GM19035 (cell line): Measurements from ENCODE around the gene RTEL1.
A peak's percentile ranks its signal among the peaks of the same experiment; 100 is the strongest.
"Not testable (repeated sequence)": the region's sequence is repeated elsewhere in the genome, so short reads cannot be mapped to it uniquely, and the experiment has no call there.

ENCODE experiments used
- ATAC-seq: cut with Tn5 transposase; IDR thresholded peaks from one replicate; pipeline ENCODE4 v1.9.1; 2021; ENCODE audit not compliant: unreplicated experiment

The RTEL1 gene, protein sequence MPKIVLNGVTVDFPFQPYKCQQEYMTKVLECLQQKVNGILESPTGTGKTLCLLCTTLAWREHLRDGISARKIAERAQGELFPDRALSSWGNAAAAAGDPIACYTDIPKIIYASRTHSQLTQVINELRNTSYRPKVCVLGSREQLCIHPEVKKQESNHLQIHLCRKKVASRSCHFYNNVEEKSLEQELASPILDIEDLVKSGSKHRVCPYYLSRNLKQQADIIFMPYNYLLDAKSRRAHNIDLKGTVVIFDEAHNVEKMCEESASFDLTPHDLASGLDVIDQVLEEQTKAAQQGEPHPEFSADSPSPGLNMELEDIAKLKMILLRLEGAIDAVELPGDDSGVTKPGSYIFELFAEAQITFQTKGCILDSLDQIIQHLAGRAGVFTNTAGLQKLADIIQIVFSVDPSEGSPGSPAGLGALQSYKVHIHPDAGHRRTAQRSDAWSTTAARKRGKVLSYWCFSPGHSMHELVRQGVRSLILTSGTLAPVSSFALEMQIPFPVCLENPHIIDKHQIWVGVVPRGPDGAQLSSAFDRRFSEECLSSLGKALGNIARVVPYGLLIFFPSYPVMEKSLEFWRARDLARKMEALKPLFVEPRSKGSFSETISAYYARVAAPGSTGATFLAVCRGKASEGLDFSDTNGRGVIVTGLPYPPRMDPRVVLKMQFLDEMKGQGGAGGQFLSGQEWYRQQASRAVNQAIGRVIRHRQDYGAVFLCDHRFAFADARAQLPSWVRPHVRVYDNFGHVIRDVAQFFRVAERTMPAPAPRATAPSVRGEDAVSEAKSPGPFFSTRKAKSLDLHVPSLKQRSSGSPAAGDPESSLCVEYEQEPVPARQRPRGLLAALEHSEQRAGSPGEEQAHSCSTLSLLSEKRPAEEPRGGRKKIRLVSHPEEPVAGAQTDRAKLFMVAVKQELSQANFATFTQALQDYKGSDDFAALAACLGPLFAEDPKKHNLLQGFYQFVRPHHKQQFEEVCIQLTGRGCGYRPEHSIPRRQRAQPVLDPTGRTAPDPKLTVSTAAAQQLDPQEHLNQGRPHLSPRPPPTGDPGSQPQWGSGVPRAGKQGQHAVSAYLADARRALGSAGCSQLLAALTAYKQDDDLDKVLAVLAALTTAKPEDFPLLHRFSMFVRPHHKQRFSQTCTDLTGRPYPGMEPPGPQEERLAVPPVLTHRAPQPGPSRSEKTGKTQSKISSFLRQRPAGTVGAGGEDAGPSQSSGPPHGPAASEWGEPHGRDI (N-terminal part only)

DNA sequence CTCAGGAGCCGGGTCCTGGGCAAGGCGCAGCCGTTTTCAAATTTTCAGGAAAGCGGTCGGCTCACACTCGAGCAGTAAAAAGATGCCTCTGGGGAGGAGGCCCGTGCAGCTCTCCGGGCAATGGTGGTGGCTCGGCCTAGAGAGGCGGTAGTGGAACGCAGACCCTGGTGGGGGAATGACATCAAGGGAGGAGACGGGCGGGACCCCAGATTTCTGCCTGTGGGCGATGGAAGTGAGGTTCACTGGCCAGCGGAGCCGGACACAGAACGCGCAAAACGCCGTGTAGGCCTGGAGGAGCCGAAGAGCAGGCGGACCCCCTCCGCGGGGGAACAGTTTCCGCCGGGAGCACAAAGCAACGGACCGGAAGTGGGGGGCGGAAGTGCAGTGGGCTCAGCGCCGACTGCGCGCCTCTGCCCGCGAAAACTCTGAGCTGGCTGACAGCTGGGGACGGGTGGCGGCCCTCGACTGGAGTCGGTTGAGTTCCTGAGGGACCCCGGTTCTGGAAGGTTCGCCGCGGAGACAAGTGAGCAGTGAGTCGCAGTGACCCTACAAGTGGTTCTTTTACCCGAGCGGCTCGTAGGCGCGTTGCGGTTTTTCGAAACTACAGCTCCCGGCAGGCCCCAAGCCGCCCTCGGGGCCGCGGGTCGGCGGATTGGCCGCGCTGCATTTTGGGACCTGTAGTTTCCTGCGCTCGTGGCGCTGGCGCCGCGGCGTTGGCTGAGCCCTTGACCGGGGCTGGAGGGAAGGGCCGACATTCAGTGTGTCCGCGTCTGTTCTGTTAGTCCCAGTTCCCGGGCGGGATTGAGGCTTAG lies at the start of gene RTEL1:
TSS of gene RTEL1 (plus strand) at position 376 of the 812 bp plus-strand sequence. CDS start 1,091 bp downstream, outside the sequence.
- peak; percentile 88 for ATAC-seq

DNA sequence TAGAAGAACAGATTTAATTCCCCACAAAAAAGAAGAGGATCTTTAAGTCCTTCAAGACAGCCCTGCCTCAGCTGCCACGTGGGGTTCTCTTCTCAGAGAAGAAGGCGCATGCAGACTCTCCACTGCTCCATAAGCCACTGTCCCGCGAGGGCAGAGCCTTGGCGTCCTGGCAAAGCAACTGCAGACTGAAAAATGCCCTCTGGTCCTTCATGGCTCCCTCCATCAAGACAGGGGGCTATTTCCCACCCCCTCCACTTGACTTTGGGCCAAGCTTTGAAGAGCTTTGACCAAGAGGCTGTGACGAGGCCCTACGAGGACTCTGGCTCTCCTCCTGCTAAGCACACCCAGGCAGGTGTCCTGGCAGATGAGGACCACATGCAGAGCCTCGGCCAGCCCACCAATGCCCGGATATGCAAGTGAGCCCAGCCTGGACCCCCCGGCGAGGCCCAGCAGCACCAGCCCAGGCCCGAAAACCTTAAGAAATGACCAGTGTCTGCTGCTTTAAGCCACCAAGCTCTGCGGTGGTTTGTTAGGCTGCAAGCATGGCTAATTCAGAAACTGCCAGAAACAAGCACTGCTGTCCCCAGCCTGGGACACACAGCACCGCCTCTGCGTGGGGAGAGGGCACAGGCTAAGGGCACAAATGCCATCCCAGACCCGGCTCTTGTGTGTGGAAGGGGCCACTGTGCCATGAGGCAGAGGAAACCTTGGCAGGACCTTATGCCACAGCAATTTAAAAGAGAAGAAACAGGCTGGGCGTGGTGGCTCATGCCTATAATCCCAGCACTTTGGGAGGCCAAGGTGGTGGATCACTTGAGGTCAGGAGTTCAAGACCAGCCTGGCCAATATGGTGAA lies 47.3 kb upstream of the RTEL1 start:
- ATAC-seq = no peak

DNA sequence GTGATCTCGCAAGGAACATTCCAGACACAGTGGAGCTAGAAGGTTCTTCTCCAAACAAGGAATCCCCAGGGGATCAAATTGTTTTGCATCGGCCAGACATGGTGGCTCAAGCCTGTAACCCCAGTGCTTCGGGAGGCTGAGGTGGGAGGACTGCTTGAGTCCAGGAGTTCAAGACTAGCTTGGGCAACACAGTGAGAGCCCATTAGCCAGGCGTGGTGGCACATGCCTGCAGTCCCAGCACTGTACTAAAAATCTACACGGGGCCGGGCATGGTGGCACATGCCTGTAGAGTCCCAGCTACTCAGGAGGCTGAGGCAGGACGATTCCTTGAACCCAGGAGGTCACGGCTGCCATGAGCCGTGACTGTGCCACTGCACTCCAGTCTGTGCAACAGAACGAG lies 46.5 kb upstream of the RTEL1 start:
- ATAC-seq = no peak

DNA sequence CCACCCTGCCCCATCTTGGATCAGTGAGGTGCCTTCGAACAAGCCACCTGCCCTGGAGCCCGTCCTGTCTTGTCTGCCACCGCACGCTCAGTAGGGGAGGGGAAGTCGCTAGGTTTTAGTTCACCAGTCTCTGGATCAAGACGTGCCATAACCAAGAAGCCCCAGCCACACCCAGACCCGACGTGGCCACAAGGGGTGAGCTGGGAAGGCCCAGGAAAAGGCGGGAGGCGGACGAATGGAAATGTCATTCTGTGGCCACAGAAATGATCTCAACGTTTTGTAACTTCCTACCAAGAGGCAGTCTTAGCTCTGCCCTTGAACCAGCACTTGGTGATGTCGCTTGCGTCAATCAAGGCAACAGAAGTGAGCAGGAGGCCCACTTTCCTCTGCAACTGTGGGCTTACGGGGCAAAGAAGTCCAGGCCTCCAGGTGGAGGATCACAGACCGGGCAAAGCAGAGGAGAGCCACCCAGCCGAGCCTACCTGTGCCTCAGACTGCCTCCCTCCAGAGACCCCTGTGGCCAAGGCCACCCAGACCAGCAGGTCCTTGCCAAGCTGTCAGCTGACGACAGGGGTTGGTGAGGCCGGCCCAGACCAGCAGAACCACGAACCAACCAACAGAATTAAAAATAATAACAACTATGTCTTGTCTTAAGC lies 45.7 kb upstream of the RTEL1 start:
- no peak for ATAC-seq

DNA sequence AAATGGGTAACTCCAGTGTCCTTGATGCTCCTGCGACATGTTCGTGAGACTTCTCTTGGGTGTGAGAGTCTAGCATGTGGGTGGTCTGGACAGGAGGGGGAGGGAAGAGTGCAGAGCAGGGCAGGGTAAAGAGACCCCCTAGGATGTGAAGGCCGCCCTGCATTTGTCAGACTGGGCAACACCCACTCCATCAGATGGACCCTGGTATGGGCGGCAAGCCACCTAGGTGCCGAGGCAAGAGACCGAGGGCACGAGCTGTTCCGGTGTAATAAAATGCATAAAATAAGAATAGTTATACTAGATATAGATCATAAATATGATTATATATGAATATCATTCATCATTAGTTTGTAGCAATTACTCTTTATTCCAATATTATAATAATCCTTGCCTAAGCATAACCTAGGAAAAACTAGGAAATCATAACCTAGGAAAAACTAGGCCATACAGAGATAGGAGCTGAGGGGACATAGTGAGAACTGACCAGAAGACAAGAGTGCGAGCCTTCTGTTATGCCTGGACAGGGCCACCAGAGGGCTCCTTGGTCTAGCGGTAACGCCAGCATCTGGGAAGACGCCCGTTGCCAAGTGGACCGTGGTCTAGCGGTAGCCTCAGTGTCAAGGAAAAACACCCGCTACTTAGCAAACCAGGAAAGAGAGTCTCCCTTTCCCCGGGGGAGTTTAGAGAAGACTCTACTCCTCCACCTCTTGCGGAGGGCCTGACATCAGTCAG lies 44.1 kb upstream of the RTEL1 start:
- not testable (repeated sequence) for ATAC-seq

DNA sequence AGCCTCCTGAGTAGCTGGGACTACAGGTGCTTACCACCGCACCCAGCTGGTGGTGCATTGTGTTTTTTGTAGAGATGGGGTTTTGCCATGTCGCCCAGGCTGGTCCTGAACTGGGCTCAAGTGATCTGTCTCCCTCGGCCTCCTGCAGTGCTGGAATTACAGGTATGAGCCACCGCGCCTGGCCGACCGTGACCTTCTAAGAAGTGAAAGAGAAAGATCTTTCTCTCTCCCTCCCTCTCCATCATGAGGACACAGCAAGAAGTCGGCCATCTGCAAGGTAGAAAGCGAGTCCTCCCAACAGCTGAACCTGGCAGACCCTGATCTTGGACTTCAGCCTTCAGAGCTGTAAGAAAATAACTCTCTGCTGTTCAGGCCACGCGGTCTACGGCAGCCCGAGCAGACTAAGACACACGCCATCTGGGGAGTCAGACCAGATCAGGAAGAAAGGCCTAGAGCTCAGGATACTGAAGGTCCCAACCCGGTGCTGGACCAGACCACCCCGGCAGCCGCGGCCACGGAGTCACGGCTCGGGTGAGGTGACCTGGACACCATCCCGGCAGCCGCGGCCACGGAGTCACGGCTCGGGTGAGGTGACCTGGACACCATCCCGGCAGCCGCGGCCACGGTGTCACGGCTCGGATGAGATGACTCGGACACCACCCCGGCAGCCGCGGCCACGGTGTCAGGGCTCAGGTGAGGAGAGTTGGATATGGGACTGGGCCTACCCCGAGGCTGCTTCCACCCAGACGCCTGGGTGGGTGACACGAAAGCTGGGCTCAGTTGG lies 40.8 kb upstream of the RTEL1 start:
- no peak for ATAC-seq

DNA sequence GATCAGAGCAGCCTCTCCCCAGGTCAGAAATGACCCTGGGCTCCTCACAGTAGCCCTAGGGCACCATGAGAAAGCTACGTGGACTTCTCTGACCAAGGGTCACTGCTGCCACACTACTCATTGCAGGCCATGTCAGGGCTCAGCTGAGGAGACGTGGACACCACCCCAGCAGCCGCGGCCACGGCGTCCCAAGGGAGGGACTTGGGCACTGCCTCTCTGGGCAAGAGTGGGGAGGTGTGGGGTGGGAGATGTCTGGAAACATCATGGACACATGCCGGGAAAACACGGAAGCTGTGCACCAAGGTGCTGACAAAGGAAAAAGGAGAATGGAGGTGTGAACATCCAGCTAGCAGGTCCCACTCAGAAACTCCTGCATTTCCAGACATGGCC lies 40.2 kb upstream of the RTEL1 start:
- ATAC-seq = no peak

DNA sequence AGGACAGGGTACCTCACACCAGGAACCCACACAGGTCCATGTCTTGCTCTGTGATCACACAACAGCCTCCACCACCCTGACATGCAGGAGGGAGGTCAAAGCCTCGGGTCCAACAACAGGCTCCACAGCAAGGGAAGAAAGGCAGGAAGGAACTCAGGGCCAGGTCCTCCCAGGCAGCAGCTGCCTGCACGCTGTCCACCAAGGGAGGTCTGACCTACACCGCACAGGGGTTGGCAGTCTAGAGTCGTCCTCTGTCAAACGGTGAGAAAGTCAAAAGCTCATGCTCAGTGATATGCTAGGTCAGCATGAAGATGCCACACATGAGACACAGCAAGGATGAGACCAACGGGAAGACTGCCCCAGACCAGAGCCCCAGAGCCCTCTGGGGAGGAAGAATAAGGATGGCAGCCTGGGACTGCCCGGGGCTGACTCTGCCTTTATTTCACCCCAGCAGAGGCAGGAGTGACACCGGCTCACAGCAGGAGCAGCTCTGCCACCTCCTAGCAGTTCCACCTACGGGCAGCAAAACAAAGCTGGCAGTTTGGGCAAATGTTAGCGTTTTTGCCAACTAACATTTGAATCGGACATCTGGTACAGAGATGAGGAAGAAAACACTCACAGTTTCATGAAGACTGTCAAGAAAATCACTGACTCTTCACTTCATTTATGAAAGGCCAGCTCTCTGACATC lies 39.7 kb upstream of the RTEL1 start:
- ATAC-seq = no peak

DNA sequence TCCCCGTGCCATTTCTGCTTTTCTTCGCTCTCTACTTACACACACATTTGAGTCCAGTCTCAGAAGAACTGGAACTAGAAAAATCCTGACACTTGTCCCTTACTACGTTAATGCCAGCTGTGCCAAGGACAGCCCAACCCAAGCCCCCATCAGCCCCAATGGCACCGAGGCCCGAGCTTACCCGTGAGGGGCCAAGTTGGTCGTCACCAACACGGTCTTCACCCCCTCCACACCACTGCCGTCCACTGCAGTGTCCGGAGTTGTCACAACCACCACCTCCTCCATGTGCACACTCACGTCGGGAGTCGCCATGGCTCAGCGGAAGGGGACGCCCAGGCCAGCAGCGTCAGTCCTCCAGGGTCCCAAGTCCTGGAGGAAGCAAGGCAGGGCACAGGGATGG lies 39.0 kb upstream of the RTEL1 start:
- no peak for ATAC-seq

DNA sequence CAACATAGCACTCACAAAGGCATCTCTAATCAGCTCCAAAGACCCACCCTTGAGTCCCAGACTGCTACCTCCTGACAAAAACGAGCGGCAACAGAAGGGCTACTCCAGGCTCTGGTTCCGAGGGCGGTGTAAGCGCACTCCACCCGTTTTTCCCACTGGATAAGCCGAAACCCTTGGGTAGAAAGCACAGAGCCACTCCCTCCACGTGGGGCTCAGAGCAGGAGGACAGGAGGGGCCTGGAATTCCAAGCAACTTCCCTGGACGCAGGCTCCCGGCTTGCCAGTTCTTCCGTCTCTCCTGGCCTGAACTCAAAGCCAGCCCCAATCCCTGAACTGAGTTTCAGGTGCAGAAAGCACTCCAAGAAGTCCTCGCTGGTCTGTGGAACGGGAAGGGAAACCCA lies 38.6 kb upstream of the RTEL1 start:
- no peak for ATAC-seq

DNA sequence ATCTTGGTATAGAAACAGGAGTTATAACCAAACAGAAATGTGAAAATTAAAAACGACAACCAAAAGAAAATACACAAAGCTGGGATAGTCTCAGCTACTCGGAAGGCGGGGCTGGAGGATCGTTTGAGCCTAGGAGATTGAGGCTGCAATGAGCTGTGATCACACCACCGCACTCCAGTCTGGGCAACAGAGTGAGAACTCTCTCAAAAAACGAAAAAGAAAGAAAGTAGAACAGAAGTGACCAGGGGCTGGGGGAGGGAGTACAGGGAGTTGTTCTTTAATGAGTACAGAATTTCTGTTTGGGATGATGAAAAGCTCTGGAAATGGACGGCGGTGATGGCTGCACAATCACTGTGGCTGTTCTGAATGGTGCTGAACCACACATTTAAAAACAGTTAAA lies 37.1 kb upstream of the RTEL1 start:
- no peak for ATAC-seq

DNA sequence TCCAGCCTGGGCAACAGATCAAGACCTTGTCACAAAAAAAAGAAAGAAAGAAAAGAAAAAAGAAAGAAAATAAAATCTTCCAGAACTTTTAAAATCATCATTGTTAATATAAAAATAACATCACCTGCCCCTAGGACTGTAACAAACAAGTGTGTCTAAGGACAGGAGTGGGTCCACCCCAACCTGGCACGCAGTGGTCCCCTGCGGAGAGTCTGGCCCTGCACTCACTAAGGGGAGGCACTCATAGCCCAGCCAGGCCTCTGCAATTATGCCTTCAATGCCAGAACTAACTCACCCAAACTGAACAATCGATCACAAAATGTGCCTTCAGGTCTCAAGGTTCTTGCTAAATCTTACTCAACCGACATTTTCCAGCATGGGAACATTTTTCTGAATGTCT lies 36.0 kb upstream of the RTEL1 start:
- no peak for ATAC-seq

DNA sequence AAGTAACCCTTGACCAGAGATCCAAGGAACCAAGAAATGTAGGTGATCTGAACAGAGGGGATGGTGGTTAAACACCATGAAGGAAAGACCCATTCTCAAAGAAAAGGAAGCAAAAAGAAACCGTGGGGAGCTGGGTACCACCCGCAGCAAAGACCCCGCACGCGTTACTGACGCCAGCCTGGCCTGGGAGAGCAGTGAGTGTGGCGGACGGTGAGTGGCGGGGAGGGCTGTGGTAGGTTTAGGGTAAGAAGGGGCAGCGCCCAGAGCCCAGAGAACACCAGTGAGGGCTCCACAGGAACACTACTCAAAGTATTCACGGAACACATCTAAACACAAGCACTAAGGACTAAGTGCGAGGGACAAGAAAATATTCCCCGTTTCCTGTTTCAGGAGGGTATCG lies 35.4 kb upstream of the RTEL1 start:
- ATAC-seq = no peak

DNA sequence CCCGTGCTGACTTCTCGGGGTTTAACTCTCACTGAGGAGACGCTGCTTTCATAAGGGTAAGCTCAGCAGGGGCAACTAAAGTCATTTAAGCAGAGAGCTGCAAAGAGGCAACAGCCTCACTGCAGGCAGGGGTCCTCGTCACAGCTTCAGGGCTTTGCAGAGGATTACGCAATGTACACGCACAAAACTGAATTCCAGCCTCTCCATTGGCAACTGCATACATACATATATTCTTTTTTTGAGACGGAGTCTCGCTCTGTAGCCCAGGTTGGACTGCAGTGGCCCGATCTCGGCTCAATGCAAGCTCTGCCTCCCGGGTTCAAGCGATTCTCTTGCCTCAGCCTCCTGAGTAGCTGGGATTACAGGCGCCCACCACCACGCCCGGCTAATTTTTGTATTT lies 33.6 kb upstream of the RTEL1 start:
- ATAC-seq = no peak

DNA sequence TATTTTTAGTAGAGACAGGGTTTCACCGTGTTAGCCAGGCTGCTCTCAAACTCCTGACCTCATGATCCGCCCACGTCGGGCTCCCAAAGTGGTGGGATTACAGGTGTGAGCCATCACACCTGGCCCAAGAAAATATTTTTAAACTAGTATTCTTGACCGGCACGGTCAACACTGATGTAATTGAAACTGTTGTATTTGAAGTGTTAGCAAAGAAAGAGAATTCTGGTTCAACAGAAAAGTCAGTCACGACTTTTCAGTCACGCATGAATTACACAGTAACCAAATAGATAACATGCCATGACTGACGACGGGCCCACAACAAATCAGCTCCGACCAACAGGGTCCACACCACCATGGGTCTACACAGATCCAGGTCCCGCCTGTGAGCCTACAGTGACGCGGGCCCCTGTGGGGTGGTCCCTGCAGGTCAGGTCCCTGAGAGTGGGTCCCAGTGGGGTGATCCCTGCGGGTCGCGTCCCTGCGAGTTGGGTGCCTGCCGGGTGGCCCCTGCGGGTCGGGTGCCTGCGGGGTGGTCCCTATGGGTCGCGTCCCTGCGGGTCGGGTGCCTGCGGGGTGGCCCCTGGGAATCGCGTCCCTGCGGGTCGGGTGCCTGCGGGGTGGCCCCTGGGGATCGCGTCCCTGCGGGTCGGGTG lies 32.2 kb upstream of the RTEL1 start:
- ATAC-seq = no peak

DNA sequence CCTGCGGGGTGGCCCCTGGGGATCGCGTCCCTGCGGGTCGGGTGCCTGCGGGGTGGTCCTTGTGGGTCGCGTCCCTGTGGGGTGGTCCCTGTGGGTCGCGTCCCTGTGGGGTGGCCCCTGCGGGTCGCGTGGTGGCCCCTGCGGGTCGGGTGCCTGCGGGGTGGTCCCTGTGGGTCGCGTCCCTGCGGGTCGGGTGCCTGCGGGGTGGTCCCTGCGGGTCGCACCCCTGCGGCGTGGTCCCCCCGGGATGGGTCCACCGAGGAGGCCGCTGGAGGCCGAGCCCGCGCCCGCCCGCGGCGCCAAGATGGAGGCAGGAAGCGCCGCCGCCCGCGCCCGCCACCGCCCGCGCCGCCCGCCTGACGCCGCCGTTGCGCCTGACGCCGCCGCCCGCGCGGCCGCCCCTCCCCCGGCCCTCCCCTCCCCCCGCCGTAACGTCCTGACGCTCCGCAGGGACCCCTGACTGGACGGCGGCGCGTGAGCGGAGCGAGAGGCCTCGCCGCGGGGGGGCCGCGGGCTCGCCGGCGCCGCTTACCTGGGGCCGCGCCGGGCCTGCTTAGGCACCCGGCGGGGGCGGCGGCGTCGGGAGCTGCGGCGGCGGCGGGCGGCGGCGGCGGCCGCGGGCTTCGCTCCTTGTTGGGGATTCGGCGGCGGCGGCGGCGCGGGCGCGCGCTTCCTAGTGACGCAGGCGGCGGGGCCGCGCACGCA lies 31.5 kb upstream of the RTEL1 start, which contains the start of gene GMEB2:
TSS of gene GMEB2 (minus strand) at position 678 of the 705 bp plus-strand sequence. CDS start 7,704 bp downstream, outside the sequence.
- ATAC-seq = peak; percentile 50
